ENCODE data around the gene NPY. TPM values are rescaled to one million over a fixed set of nuclear protein-coding genes. Genes with fewer than 3 reads are reported as not detected.
"Not testable (repeated sequence)": the region's sequence is repeated elsewhere in the genome, so short reads cannot be mapped to it uniquely, and the experiment has no call there.

NPY gene
- not detected in 2 replicates for total RNA-seq

- DNase-seq (ENCODE audit: low read depth), result no peak
Measured at GRCh38 chr7:24283897-24284698, at the start of gene NPY. TSS of gene NPY (plus strand) at chr7:24284190. CDS start at chr7:24285241, 1,051 bp downstream.

GRCh38 chr7:24239260-24239659 is 44.7 kb upstream of the NPY start:
- no peak for DNase-seq (ENCODE audit: low read depth)

GRCh38 chr7:24241206-24241605 is 42.8 kb upstream of the NPY start:
- no peak for DNase-seq (ENCODE audit: low read depth)

GRCh38 chr7:24244554-24244953 is 39.4 kb upstream of the NPY start:
- no peak for DNase-seq (ENCODE audit: low read depth)

- no peak for DNase-seq (ENCODE audit: low read depth)
Measured at GRCh38 chr7:24245362-24245761, 38.6 kb upstream of the NPY start.

GRCh38 chr7:24249266-24249665 is 34.7 kb upstream of the NPY start:
- DNase-seq (ENCODE audit: low read depth), result no peak

GRCh38 chr7:24251568-24251967 is 32.4 kb upstream of the NPY start:
- no peak for DNase-seq (ENCODE audit: low read depth)

GRCh38 chr7:24255139-24255538 is 28.9 kb upstream of the NPY start:
- no peak for DNase-seq (ENCODE audit: low read depth)

- not testable (repeated sequence) for DNase-seq (ENCODE audit: low read depth)
Measured at GRCh38 chr7:24258324-24258723, 25.7 kb upstream of the NPY start.

- DNase-seq (ENCODE audit: low read depth), result no peak
Measured at GRCh38 chr7:24271938-24272337, 12.1 kb upstream of the NPY start.

- DNase-seq (ENCODE audit: low read depth), result no peak
Measured at GRCh38 chr7:24279512-24279911, 4.5 kb upstream of the NPY start.

GRCh38 chr7:24283554-24283896 is 465 bp upstream of the NPY start:
- no peak for DNase-seq (ENCODE audit: low read depth)

- DNase-seq (ENCODE audit: low read depth), result no peak
Measured at GRCh38 chr7:24284699-24285506, 913 bp downstream of the NPY start.

GRCh38 chr7:24290004-24290641 is 6.1 kb downstream of the NPY start:
- peak; percentile 76 for DNase-seq (ENCODE audit: low read depth)

- no peak for DNase-seq (ENCODE audit: low read depth)
Measured at GRCh38 chr7:24291271-24291670, 7.3 kb downstream of the NPY start.

GRCh38 chr7:24297362-24297761 is 13.4 kb downstream of the NPY start:
- DNase-seq (ENCODE audit: low read depth), result no peak

- no peak for DNase-seq (ENCODE audit: low read depth)
Measured at GRCh38 chr7:24298696-24299095, 14.7 kb downstream of the NPY start.

- no peak for DNase-seq (ENCODE audit: low read depth)
Measured at GRCh38 chr7:24299192-24299591, 15.2 kb downstream of the NPY start.

- DNase-seq (ENCODE audit: low read depth), result no peak
Measured at GRCh38 chr7:24301703-24302102, 17.7 kb downstream of the NPY start.

GRCh38 chr7:24304494-24305095 is 20.6 kb downstream of the NPY start:
- DNase-seq (ENCODE audit: low read depth), result no peak

- no peak for DNase-seq (ENCODE audit: low read depth)
Measured at GRCh38 chr7:24307326-24307725, 23.3 kb downstream of the NPY start.

GRCh38 chr7:24312588-24312987 is 28.6 kb downstream of the NPY start:
- no peak for DNase-seq (ENCODE audit: low read depth)

Measured in renal cortical epithelial cell (primary cell).